Panc1 (cell line): ENCODE data around the gene PFN3. TPM values are rescaled to one million over a fixed set of nuclear protein-coding genes. Genes with fewer than 3 reads are reported as not detected.

Experiments used
- ATAC-seq: fragments of 200-7000 bp; cut with Tn5 transposase; 2 replicates; pipeline ENCODE4 v1.9.1; 2020; ENCODE audit warnings: mild to moderate bottlenecking, moderate library complexity
- BruUV-seq: library from RNA; stranded (reverse); fragments of 400-500 nt; replicated peaks from 2 replicates; lab custom pipeline; 2021; lab: Mats Ljungman, UMichigan
- CTCF ChIA-PET: fragments of 300-600 bp; sonication (Branson Sonifier 250); formaldehyde crosslinking; loops from one replicate; lab custom pipeline; 2022; ENCODE audit warnings: antibody characterized with exemption; lab: Charles Lee
- POLR2A ChIA-PET: fragments of 300-600 bp; sonication (Branson Sonifier 250); formaldehyde crosslinking; loops from one replicate; lab custom pipeline; 2022; ENCODE audit warnings: antibody characterized with exemption; lab: Charles Lee
- DNase-seq: peaks from one replicate; pipeline ENCODE4 v3.0.0-alpha.2; 2010; ENCODE audit warnings: low read depth, low spot score
- H3K27ac ChIP-seq: 2 replicates; pipeline ENCODE4 v1.5.1; 2011; ENCODE audit warnings: mild to moderate bottlenecking, low read length, inconsistent platforms
- H3K27me3 ChIP-seq: fragments of 200-500 bp; sonication (Bioruptor generic); 2 replicates; pipeline ENCODE4 v1.6.0; 2014; ENCODE audit warnings: low read length, inconsistent platforms; ENCODE audit not compliant: control insufficient read depth, insufficient read depth
- H3K36me3 ChIP-seq: fragments of 200-500 bp; sonication (Bioruptor generic); 2 replicates; pipeline ENCODE4 v1.5.1; 2014; ENCODE audit warnings: inconsistent platforms, mild to moderate bottlenecking, low read length, moderate library complexity; ENCODE audit not compliant: control insufficient read depth, insufficient read depth
- H3K4me1 ChIP-seq: 2 replicates; pipeline ENCODE4 v1.5.1; 2011; ENCODE audit warnings: inconsistent platforms, mild to moderate bottlenecking, low read length, moderate library complexity; ENCODE audit not compliant: control insufficient read depth, insufficient read depth
- H3K4me3 ChIP-seq, 2 experiments: 2 replicates each; pipeline ENCODE4 v1.5.1; 2011 to 2012; ENCODE audit warnings: low read depth in 2 of 2, low read length in 2 of 2, mild to moderate bottlenecking in 2 of 2, inconsistent platforms in 1 of 2, moderate library complexity in 1 of 2
- H3K9me3 ChIP-seq: fragments of 200-500 bp; sonication (Bioruptor generic); 2 replicates; pipeline ENCODE4 v1.5.1; 2014; ENCODE audit warnings: low read depth, mild to moderate bottlenecking, inconsistent platforms, low read length, moderate library complexity; ENCODE audit not compliant: control insufficient read depth, insufficient read depth
- POLR2AphosphoS5 ChIP-seq: IDR thresholded peaks from 2 replicates; pipeline ENCODE4 v1.6.1; 2012; ENCODE audit warnings: mild to moderate bottlenecking, low read depth, low read length, moderate library complexity
- REST ChIP-seq, 2 experiments: IDR thresholded peaks; 2 replicates each; pipeline ENCODE4 v1.6.1; 2011 to 2012; ENCODE audit warnings: low read depth in 2 of 2, control low read depth in 1 of 2, low read length in 1 of 2, mild to moderate bottlenecking in 1 of 2, moderate library complexity in 1 of 2; ENCODE audit not compliant: insufficient read depth in 1 of 2
- SIN3A ChIP-seq: IDR thresholded peaks from 2 replicates; pipeline ENCODE4 v1.6.1; 2012; ENCODE audit warnings: low read depth, mild to moderate bottlenecking, low read length, moderate library complexity, borderline replicate concordance; ENCODE audit not compliant: insufficient read depth
- TCF7L2 ChIP-seq: IDR thresholded peaks from 2 replicates; pipeline ENCODE4 v1.6.1; 2011; ENCODE audit warnings: mild to moderate bottlenecking, low read depth, low read length, inconsistent platforms
- in situ Hi-C: cut with HindIII; loops from 2 replicates; pipeline ENCODE4 v1.10.0; 2016; ENCODE audit warnings: low sequenced_read_pairs, low pct_unique_long_range_greater_than_20kb
- intact Hi-C: fragments of 100-400 bp; cut with micrococcal nuclease; formaldehyde crosslinking; loops from one replicate; pipeline ENCODE4 v1.10.0; 2022; ENCODE audit not compliant: unreplicated experiment
- total RNA-seq: library from RNA; stranded (reverse); gene quantifications from one replicate; pipeline ENCODE4 v1.2.1, GENCODE V29; 2021; ENCODE audit not compliant: unreplicated experiment
- TF ChIP-seq, protein P1 (sequence below): fragments of 450-650 bp; IDR thresholded peaks from 2 replicates; pipeline ENCODE4 v1.5.1; 2017; ENCODE audit warnings: mild to moderate bottlenecking

Gene PFN3
- total RNA-seq, 1 experiment from 2014 or later = not detected

- H3K36me3 ChIP-seq = no peaks in the 10 kb centered on the region; the same call in 1 of the 2 replicates
- BruUV-seq = no TSS peak
- intact Hi-C loops = no loop called here
- DNase-seq (no peak), ATAC-seq (no peak)
- ChIA-PET CTCF (interaction anchor here (0.6 kb wide), 1 partner anchor 216 kb away, joined by 6 read pairs; no protein-coding TSS in a partner anchor), POLR2A (interaction anchor here (0.7 kb wide), 1 partner anchor 12 kb away, joined by 3 read pairs; no protein-coding TSS in a partner anchor)
- no peaks in the 10 kb centered on the region for H3K27me3 ChIP-seq
- H3K9me3 ChIP-seq = no peaks in the 10 kb centered on the region
- H3K27ac ChIP-seq = no peak overlapping the region
- in situ Hi-C loops = no loop called here
- TF ChIP-seq TCF7L2 (no peak), SIN3A (no peak), POLR2AphosphoS5 (no peak; the same call in 1 of the 2 replicates), REST (IDR thresholded peaks at IDR 0.05; ENCODE audit: insufficient read depth in 1 of 2, low read depth in 2 of 2, low read length in 1 of 2) (no peak)
- TF ChIP-seq, protein P1, sequence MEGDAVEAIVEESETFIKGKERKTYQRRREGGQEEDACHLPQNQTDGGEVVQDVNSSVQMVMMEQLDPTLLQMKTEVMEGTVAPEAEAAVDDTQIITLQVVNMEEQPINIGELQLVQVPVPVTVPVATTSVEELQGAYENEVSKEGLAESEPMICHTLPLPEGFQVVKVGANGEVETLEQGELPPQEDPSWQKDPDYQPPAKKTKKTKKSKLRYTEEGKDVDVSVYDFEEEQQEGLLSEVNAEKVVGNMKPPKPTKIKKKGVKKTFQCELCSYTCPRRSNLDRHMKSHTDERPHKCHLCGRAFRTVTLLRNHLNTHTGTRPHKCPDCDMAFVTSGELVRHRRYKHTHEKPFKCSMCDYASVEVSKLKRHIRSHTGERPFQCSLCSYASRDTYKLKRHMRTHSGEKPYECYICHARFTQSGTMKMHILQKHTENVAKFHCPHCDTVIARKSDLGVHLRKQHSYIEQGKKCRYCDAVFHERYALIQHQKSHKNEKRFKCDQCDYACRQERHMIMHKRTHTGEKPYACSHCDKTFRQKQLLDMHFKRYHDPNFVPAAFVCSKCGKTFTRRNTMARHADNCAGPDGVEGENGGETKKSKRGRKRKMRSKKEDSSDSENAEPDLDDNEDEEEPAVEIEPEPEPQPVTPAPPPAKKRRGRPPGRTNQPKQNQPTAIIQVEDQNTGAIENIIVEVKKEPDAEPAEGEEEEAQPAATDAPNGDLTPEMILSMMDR = no peak
- H3K4me1 ChIP-seq = peaks cover 31% of the 10 kb centered on the region
- H3K4me3 ChIP-seq = no peak overlapping the region
Measured at GRCh38 chr5:177443144-177443983, 42.9 kb upstream of the PFN3 start.

- ATAC-seq = no peak
- Histone ChIP-seq H3K27ac (no peak overlapping the region), H3K36me3 (no peaks in the 10 kb centered on the region; the same call in 1 of the 2 replicates), H3K4me3 (no peak overlapping the region), H3K4me1 (peaks cover 23% of the 10 kb centered on the region), H3K9me3 (no peaks in the 10 kb centered on the region), H3K27me3 (no peaks in the 10 kb centered on the region)
- no peak for DNase-seq
- BruUV-seq = no TSS peak
- ChIA-PET POLR2A (no interaction called here), CTCF (interaction anchor here (0.6 kb wide), 1 partner anchor 215 kb away, joined by 6 read pairs; no protein-coding TSS in a partner anchor)
- intact Hi-C loops (no loop called here), in situ Hi-C loops (no loop called here)
- TF ChIP-seq POLR2AphosphoS5 (no peak), TCF7L2 (no peak), REST (IDR thresholded peaks at IDR 0.05; ENCODE audit: insufficient read depth in 1 of 2, low read depth in 2 of 2, low read length in 1 of 2) (no peak), SIN3A (no peak)
- TF ChIP-seq, protein P1 = no peak
Measured at GRCh38 chr5:177442066-177442826, 41.8 kb upstream of the PFN3 start.
